HG02943 (cell line): ENCODE results near the gene FLT3.
"Not testable (repeated sequence)": the region's sequence is repeated elsewhere in the genome, so short reads cannot be mapped to it uniquely, and the experiment has no call there.

Source experiments
- ATAC-seq: cut with Tn5 transposase; IDR thresholded peaks from one replicate; pipeline ENCODE4 v1.9.1; 2021; ENCODE audit warnings: mild to moderate bottlenecking, low read depth, moderate library complexity; ENCODE audit not compliant: unreplicated experiment

FLT3 gene

DNA sequence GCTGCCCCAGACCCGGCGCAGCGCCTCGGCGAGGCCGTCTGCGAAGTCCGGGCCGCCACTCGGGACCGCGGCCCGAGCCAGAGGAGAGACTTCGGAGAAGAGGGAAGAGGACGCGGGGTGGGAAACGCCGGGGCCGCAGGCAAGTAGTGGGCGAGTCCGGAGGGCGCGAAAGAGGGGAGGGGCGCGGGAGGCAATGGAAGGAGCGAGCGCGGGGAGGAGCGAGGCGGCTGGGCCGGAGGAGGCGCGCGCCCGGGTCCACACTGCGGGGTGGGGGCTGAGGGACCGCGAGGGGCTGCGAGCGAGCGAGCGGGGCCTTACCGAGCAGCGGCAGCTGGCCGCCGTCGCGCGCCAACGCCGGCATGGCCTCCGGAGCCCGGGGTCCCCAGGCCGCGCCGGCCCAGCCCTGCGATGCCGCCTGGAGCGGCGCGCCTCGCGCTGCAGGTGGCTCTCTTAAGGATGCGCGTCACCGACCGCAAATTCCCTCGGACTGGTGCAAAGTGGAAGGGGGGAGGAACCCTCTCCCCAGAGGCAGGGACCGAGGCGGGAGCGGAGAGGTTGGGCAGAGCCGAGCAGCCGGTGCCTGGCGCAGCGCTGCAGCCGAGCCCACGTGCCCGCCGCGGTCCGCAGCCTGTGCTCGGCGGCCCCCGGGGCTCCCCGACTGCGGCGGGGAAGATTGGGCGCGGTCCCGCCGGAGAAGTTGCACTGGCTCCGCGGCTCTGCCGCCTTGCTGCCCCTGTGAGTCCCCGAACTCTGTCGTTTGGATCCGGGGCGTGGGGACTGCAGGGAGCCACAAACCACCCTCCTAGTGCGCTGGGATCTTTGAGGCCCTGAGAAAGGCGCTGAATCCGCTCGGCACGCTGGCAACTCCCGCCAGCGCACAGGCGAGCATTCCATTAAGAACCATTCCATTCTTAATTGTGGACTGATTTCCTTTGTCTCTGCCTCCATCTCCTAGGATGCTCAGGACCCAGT, at the start of gene FLT3:
Gene FLT3 (minus strand): TSS at position 427 of the 972 bp plus-strand sequence. CDS start 66 bp downstream, at position 361.
- ATAC-seq: no peak

DNA sequence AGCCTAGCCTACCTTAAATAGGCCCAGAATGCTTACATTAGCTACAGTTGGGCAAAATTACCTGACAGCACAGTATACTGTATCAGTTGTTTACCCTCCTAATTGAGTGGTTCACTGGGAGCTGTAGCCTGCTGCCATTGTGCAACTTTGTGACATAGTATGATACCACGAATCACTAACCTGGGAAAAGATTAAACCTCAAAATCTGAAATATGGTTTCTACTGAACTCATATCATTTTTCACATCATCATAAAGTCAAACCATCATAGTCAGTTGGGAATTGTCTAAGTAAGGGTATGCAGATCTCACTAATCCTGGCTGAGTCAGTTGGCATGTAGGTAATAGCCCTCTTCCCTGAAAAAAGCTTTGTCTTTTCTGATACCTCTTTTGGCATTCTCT, 47.1 kb upstream of the FLT3 start:
- no peak for ATAC-seq

DNA sequence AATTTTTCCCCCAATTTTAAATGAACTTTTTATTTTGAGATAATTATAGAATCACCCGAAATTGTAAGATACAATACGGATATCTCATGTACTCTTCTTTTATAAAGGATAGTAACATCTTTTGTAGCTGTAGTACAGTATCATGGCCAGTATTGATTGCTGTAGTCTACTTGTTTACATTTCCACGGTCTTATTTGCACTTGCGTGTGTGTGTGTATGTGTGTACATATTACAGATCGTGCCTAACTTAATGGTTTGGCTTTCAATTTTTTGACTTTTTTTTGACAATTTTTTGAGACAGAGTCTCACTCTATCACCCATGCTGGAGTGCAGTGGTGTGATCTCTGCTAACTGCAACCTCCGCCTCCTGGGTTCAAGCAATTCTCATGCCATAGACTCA, 44.7 kb upstream of the FLT3 start:
- ATAC-seq: no peak

DNA sequence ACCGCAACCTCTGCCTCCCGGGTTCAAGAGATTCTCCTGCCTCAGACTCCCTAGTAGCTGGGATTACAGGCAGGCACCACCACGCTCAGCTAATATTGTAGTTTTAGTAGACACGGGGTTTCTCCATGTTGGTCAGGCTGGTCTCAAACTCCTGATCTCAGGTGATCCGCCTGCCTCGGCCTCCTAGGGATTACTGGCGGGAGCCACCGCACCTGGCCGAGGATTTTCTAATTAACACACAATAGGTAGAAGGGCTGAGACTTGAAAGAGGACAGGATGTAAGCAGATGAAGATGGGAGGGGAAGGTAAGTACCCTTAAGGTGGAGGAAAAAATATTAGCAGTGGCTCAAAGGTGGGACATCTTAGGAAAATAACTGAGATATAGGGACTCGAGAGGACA, 41.2 kb upstream of the FLT3 start:
- not testable (repeated sequence) for ATAC-seq

DNA sequence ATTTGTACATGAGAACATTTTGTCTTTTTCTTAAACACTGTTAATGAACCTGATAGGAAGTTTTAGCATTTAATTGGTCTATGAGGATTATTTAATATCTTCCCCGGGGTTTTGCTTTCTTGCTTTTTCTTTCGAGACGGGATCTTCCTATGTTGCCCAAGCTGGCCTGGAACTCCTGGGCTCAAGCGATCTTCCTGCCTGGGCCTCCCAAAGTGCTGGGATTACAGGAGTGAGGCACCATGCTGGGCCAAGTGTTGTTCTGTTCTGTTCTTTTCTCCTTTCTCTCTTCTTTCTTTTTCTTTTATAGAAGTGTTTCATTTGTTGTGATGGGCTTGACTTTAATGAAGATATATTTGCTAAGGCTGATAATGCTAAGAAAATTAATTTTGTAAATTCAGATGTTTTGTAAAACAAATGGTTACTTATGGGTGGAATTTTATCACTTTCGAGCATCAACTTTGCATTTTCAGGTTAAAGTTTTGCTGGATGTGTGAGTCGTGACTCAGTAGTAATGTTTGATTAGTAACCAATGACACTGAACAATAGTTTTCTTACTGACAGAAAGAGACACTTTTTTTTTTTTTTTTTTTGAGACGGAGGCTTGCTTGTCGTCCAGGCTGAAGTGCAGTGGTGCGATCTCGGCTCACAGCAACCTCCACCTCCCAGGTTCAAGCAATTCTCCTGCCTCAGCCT, 40.2 kb upstream of the FLT3 start:
- no peak for ATAC-seq

DNA sequence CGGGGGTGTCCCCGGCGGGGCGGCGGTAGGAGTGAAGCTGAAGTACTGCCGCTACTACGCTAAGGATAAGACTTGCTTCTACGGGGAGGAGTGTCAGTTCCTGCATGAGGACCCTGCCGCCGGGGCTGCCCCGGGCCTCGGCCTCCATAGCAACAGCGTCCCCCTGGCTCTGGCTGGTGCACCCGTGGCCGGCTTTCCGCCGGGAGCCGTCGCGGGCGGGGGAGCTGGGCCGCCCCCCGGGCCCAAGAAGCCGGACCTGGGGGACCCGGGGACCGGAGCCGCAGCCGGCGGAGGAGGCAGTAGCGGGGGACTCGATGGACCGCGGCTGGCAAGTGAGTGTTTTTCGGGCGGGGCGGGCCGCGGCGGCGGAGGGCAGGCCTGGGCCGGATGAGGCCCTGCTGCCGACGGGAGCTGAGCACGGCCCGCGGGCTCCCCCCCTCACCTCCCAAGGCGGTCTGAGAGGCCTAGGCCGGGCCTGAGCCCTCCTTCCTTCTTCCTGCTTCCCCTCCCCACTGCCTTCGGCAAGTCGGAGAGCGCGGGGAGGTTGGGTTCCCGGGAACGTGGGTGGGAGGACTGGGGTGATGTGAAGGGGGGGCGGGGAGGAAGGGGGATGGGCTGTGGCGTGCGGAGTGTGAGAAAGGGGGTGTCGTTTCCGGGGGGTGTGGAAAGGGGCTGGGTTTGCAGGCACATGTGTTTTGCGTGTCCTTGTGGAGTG, 38.5 kb upstream of the FLT3 start:
- ATAC-seq: peak; percentile 40

DNA sequence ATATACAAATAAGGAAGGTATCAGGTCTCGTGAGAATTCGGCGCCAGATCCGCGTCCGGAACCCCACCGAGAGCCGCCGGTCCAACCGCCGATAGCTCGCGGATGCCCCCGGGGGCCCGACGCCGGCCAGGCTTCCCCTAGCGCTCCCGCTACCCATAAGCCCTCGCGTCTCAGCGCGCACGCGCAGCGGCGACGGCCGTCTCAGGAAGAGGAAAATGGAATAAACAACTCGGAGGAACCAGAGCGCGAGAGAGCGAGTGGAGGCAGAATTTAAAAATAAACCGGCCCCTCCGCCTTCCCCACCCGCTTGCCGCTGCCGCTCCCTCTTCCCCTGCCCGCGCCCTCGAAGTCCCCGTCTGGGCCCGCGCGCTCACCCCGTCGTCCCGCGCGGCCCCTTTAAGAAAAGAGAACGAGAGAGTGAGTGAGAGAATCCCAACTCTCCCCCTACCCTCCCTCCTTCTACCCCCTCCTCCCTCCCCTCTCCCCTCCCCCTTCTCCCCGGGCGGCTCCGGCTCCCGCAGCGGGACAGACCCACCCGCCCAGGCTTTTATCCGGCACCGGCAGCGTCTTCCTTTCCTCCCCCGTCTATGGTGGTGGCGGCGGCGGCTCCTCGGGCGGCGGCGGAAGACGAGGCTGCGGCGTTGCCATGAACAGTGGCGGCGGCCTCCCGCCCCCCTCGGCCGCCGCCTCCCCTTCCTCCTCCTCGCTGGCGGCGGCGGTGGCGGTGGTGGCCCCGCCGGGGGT, 37.8 kb upstream of the FLT3 start, which contains the start of gene PAN3:
Gene PAN3 (plus strand): TSS at position 534 of the 744 bp plus-strand sequence. CDS start 113 bp downstream, at position 647.
- peak; percentile 49 for ATAC-seq

DNA sequence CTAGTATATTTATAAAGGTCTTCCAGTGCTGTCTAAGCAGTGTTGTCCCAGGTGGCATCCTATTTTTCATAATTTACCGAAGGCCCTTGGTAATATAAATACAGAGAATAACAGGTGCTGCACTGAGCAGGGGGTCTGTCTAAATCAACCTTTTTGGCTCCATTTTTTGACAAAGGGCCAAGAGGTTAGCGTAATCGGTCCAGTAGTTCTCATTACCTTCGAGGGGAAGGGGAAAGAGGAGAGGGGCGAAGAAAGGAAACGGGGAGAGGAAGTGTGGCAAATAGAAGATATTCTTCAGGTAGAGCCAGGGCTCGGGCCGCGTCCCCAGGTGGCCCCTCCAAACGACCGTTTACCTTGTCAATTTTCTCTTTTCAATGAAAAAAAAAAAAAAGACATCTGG, 37.2 kb upstream of the FLT3 start:
- ATAC-seq: no peak

DNA sequence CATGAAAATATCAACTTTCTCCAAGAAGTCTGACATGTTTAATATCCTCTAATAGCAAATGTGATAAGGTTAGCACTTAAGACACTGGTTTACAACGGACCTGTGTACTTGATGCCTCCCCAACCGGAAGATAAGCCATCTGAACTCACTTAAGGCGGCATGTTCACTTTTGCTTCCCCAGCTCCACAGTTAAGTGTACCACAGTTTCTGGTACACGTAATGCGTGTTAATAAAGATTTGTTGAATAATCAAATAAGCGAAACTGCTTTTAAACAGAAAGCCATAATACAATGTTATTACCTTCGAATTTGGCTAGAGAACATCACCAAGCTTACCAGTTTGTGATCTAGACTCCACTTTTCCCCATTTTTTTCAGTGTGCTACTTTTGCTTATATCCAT, 36.5 kb upstream of the FLT3 start:
- ATAC-seq: no peak

DNA sequence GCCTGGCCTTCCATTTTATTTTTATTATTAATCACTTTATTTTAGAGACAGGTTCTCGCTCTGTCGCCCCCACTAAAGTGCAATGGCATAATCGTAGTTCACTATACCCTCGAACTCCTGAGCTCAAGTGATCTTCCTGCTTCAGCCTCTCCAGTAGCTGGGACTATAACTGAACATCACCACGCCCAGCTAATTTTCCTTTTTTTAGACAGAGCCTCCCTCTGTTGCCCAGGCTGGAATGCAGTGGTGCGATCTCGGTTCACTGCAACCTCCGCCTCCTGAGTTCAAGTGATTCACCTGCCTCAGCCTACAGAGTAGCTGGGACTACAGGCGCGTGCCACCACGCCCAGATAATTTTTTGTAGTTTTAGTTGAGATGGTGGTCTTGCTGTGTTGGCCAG, 31.3 kb upstream of the FLT3 start:
- ATAC-seq: no peak

DNA sequence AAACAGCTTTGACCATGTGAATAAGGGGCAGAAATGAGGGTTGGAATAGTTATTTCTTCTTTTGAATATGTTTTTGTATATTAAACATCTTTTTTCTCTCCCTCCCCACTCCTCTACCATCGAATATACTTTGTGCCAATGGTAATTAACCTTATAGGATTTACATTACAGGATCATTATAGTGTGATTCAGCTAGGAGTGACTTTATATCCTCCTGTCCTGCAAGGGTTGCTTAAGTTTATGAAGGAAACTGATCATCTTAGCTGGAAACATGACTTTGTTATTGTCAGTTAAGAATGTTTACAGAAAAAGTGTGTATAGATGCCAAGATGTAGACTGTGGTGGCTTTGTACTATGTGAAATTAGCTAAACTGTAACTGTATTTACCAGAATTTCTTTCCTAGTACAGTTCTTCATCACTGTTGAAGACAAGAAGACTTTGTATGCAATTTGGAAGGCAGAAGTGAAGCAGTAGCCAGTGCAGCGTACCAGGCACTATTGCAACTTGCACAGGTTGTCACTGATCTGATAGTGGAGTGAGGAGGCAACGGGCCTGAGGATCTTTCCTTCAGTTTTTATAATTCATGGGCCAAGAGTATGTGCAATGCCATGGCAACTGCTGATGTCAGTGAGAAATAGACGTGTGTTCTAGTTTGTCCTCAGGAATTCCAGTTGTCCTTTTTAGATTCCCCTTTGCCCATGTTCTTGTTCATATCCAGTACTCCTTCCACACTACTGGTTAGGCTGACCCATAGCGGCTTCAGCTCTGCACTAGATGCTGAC, 29.7 kb upstream of the FLT3 start:
- no peak for ATAC-seq

DNA sequence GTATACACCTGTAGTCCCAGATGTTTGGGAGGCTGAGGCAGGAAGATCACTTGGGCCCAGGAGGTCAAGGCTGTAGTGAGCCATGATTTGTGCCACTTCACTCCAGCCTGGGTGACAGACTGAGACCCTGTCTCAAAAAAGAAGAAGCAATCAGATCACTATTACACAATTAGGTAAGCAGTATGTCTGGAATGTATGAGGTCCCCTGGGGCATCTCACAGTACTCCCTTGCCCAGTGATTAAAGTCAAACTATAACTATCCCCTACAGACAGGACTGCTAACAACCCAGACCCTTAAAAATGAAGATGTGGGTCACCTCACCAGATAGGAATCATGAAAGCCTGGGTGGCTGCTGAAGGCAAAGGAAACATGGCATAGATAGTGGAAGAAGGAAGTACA, 28.6 kb upstream of the FLT3 start:
- no peak for ATAC-seq

DNA sequence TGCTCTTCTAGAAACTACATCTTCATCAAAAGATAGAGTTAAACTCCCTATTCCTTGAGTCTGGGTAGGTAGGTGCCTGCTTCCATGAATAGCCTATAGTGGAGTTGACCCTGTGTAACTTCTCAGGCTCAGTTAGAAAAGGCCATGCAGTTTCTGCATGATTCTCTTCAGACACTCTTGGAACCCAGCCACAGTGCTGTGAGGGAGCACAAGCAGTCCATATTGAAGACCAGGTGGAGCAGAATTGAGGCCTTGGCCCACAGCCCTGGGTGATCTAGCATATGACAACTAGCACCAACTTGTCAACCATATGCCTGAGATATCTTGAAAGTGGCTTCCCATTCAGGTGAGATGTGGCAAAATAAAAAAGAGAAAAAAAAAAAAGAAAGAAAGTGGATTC, 27.7 kb upstream of the FLT3 start:
- no peak for ATAC-seq

DNA sequence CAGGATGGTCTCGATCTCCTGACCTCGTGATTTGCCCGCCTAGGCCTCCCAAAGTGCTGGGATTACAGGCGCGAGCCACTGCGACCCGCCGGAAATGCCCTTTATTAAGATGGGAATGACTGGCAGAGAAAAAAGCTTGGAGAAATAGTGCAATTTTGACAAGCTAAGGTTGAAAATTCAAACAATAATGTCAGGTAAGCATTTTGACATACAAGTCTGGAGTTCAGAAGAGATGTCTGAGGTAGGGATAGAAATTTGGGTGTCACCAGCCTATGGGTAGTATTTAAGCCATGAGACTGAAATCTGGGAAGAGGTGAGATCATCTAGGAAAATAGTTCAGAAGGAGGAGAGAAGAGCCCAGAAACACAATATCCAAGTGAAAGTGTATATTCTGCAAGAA, 20.8 kb upstream of the FLT3 start:
- no peak for ATAC-seq

DNA sequence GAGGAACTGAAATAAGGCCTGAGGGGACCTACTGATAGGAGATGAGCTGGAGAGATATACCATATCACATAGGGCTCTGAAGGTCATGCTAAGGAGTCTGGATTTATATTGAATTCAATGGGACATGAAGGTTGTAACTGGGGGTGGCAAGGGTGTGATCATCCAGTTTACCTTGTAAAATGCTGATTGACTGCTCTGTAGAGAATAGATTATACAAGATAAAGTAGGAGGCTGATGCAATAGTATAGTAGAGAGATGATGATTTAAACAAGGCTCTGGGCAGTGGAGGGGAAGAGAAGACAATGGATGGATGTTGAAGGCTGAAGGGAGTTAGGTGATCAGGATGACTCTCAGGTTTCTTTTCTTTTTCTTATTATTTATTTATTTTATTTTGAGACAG, 19.9 kb upstream of the FLT3 start:
- ATAC-seq: no peak

DNA sequence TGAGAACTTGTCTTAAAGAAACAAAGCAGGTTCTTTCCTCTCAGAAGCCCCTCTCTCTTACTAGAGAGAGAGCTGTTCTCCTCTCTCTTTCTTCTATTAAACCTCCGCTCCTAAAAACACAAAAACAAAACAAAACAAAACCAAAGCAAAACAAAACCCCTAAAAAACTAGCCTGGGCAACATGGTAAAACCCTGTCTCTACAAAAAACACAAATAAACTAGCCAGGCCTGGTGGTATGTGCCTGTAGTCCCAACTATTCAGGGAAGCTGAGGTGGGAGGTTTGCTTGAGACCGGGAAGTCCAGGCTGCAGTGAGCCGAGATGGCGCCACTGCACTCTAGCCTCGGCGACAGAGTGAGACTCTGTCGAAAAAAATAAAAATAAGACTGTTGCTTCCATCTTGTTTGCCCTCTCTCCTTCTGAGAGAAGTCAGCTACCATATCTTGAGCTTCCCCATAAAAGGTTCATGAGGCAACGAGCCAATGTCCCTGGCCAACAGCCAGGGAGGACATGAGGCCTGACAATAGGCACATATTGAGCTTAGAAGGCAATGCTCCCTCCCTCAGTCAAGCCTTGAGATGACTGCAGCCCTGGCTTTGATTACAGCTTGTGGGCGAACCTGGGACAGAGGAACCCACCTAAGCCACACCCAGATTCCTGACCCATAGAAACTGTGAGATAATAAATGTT, 17.5 kb upstream of the FLT3 start:
- ATAC-seq: no peak

DNA sequence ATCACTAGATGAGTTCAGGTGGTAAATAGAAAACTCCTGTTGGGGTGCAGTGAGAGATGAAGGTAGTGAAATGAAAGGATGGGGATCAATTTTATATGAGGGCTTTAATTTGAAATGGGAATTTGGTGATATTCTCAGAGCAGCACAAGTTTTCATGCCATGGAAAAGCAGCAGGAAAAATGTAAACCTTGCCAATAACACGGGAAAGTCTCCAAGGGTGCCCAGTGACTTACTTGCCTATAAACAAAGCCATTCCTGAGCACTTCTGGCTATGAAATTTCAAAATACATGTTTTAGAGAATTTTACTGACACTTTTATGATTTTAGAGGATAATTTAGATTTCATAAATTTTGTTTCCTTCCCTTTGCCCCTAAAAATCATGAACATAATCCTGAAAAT, 16.4 kb upstream of the FLT3 start:
- ATAC-seq: no peak

DNA sequence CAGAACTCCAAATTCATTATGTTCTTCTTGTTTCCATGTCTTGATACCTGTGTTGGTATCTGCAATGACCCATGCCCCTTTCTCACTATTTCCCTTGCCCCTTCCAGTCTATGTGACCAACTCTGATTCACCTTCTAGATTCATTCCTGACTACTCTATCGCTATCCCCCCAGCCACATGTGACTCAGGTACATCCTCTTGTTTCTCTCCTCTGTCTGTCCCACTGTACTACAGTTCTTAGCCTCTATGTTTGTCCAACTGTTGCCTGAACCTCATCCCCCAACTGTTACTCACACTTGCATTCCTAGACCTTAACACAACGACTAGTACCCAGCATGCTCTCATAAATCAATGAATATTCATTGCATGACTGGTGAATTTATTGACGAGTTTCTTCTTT, 10.0 kb upstream of the FLT3 start:
- no peak for ATAC-seq

DNA sequence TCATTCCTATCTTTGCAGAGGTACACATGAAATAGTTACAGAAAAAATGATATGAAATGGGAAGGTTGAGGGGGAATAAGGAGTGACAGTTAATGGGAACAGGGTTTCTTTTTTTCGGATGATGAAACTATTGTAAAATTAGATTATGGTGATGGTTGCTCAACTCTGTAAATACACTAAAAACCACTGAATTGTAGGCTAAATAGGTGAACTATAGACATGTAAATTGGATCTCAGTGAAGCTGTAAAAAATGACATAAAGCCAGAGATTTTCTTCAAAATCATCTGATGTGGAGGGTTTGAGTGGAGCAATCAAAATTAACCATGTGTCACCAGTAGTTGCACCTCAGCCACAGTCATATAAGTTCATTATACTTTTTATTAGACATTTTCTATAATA, 6.6 kb upstream of the FLT3 start:
- no peak for ATAC-seq
